Testis (tissue), 2 donors: Measurements from ENCODE around the gene TWSG1.

Experiments
- POLR2A ChIP-seq: fragments of 450-650 bp; IDR thresholded peaks from one replicate; pipeline ENCODE4 v1.6.1; 2017; ENCODE audit warnings: antibody characterized with exemption, mild to moderate bottlenecking, moderate library complexity
- TF ChIP-seq, protein P1 (sequence below), 3 experiments: fragments of 450-650 bp in 2 of 3; fragments of 200-600 bp in 1 of 3; sonication (generic) in 1 of 3; IDR thresholded peaks; one replicate each; pipeline ENCODE4 v1.5.1; 2016 to 2019; ENCODE audit warnings: antibody characterized with exemption in 3 of 3, mild to moderate bottlenecking in 2 of 3, moderate library complexity in 1 of 3

DNA sequence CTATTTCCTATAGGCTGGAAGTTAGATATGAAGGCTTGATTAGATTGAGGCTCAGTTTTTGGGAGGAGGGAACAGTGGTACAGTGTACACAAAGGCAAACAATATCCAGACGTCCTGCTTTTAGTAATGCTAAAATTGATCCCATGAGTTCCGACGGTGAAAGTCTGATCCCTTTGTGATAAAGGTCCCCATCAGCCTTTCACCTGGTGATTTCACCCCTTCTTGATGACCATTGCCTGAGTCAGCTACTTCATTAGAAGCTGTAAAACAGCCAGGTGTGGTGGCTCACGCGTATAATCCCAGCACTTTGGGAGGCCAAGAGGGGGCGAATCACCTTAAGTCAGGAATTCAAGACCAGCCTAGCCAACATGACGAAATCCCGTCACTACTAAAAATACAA, 29.7 kb downstream of the TWSG1 start:
- TF ChIP-seq, protein P1, sequence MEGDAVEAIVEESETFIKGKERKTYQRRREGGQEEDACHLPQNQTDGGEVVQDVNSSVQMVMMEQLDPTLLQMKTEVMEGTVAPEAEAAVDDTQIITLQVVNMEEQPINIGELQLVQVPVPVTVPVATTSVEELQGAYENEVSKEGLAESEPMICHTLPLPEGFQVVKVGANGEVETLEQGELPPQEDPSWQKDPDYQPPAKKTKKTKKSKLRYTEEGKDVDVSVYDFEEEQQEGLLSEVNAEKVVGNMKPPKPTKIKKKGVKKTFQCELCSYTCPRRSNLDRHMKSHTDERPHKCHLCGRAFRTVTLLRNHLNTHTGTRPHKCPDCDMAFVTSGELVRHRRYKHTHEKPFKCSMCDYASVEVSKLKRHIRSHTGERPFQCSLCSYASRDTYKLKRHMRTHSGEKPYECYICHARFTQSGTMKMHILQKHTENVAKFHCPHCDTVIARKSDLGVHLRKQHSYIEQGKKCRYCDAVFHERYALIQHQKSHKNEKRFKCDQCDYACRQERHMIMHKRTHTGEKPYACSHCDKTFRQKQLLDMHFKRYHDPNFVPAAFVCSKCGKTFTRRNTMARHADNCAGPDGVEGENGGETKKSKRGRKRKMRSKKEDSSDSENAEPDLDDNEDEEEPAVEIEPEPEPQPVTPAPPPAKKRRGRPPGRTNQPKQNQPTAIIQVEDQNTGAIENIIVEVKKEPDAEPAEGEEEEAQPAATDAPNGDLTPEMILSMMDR (IDR thresholded peaks at IDR 0.05): no peak
- TF ChIP-seq POLR2A: no peak
